HL-60 (cell line): ENCODE measurements around the gene ZNF8.

Experiments used
- GABPA ChIP-seq: IDR thresholded peaks from 2 replicates; pipeline ENCODE4 v1.6.1; 2012; ENCODE audit warnings: low read depth
- POLR2AphosphoS5 ChIP-seq: IDR thresholded peaks from 2 replicates; pipeline ENCODE4 v1.6.1; 2012; ENCODE audit warnings: low read depth
- SPI1 ChIP-seq: IDR thresholded peaks from 2 replicates; pipeline ENCODE4 v1.6.1; 2012; ENCODE audit warnings: low read depth, mild to moderate bottlenecking, borderline replicate concordance
- TF ChIP-seq, protein P1 (sequence below): IDR thresholded peaks from one replicate; pipeline ENCODE4 v1.5.1; 2011; ENCODE audit warnings: low read length, control low read depth, inconsistent platforms; ENCODE audit not compliant: insufficient read depth
- TF ChIP-seq, protein P2 (sequence below): IDR thresholded peaks from 2 replicates; pipeline ENCODE4 v1.6.1; 2012; ENCODE audit warnings: low read depth; ENCODE audit not compliant: insufficient replicate concordance

DNA sequence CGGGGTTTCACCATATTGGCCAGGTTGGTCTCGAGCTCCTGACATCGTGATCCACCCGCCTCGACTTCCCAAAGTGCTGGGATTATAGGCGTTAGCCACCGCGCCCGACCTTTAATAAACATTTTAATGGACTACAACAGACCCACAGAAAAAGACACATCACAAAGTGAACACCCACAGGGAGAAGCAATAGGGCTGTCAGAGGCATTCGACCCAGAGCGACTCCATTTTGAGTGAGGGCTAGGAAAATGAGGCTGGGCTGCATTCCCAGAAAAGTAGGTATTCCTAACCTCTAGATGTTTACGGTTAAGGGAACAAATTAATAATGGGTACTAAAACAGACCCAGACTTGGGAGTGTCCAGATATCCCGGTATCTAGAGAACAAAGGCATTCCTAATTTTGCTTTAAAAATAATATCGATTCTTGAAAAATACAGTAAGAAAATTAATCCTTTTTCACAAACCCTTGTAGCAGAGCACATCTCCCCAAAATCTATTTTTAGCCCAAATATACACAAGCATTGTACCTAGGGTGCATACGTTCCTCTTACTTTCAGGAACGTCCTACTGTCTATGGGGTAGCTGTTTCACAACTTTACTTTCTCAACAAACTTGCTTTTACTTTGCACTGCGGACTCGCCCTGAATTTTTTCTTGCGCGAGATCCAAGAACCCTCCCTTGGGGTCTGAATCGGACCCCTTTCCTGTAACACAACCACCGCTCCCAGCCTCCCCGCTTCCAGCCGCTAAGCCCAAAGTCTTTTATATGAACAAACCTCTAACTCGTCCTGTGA, 811 bp upstream of the ZNF8 start:
- TF ChIP-seq POLR2AphosphoS5, result no peak
- TF ChIP-seq, protein P1, sequence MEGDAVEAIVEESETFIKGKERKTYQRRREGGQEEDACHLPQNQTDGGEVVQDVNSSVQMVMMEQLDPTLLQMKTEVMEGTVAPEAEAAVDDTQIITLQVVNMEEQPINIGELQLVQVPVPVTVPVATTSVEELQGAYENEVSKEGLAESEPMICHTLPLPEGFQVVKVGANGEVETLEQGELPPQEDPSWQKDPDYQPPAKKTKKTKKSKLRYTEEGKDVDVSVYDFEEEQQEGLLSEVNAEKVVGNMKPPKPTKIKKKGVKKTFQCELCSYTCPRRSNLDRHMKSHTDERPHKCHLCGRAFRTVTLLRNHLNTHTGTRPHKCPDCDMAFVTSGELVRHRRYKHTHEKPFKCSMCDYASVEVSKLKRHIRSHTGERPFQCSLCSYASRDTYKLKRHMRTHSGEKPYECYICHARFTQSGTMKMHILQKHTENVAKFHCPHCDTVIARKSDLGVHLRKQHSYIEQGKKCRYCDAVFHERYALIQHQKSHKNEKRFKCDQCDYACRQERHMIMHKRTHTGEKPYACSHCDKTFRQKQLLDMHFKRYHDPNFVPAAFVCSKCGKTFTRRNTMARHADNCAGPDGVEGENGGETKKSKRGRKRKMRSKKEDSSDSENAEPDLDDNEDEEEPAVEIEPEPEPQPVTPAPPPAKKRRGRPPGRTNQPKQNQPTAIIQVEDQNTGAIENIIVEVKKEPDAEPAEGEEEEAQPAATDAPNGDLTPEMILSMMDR, result no peak
- peak; percentile 32; the same call in 1 of the 2 replicates for TF ChIP-seq GABPA
- TF ChIP-seq SPI1, result no peak
- TF ChIP-seq, protein P2, sequence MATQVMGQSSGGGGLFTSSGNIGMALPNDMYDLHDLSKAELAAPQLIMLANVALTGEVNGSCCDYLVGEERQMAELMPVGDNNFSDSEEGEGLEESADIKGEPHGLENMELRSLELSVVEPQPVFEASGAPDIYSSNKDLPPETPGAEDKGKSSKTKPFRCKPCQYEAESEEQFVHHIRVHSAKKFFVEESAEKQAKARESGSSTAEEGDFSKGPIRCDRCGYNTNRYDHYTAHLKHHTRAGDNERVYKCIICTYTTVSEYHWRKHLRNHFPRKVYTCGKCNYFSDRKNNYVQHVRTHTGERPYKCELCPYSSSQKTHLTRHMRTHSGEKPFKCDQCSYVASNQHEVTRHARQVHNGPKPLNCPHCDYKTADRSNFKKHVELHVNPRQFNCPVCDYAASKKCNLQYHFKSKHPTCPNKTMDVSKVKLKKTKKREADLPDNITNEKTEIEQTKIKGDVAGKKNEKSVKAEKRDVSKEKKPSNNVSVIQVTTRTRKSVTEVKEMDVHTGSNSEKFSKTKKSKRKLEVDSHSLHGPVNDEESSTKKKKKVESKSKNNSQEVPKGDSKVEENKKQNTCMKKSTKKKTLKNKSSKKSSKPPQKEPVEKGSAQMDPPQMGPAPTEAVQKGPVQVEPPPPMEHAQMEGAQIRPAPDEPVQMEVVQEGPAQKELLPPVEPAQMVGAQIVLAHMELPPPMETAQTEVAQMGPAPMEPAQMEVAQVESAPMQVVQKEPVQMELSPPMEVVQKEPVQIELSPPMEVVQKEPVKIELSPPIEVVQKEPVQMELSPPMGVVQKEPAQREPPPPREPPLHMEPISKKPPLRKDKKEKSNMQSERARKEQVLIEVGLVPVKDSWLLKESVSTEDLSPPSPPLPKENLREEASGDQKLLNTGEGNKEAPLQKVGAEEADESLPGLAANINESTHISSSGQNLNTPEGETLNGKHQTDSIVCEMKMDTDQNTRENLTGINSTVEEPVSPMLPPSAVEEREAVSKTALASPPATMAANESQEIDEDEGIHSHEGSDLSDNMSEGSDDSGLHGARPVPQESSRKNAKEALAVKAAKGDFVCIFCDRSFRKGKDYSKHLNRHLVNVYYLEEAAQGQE, result no peak
